Ramos (cell line): ENCODE measurements around the gene CACNG6.
"Not testable (repeated sequence)": the region's sequence is repeated elsewhere in the genome, so short reads cannot be mapped to it uniquely, and the experiment has no call there.

ENCODE experiments used
- in situ Hi-C: fragments of 300-500 bp; cut with MboI; formaldehyde crosslinking; loops from one replicate; pipeline ENCODE4 v1.14.3; 2022; ENCODE audit warnings: low sequenced_read_pairs; ENCODE audit not compliant: unreplicated experiment

The CACNG6 gene

DNA sequence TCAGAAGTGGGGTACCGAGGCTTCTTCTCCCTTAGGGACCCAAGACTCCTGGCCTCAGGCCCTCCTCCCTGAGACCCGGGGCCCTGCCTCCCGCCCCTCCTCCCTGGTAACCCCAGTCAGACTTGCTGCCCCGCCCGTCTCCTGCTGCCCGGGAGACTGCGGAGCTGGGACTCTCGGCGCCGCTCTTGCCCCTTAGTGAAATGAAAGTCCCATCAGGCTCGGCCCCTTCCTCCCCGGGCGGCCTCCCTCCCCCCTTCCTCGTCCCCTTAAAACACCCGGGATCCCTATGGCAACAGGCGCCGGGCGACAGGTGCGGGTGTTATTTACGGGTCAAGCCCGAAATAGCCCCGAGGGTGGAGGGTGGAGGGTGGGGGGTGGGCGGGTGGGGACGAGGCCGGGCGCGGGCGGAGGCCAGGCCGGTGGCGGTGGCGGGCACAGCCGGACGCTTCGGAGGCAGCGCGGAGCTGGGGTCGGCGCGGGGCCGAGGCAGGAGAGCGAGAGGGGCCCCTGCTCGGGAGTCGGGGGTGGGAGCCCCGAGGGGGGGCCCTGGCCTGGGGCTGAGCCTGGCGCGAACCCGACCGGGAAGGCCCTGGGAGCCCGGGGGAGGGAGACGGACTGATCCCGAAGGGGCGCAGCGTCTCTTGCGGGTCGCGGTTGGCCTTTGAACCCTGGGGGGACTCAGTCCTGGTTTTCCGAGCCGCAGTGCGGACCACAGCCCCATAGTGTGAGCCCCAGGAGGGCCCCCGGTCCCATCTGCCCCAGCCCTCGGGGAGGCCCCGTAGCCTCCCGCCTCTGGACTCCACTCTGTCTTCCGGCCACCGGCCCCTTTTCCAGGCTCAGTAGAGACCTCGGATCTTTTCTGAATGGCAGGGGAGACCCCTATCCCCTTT, at the start of gene CACNG6:
Gene CACNG6 (plus strand): TSS at position 414 of the 890 bp plus-strand sequence. CDS start 1,241 bp downstream, outside the sequence.
- in situ Hi-C loops: no loop called here

GRCh38 chr19:53942001-53942786, 49.2 kb upstream of the CACNG6 start:
- in situ Hi-C loops: no loop called here

- in situ Hi-C loops: no loop called here
Observed at GRCh38 chr19:53944416-53944815, 47.0 kb upstream of the CACNG6 start.

DNA sequence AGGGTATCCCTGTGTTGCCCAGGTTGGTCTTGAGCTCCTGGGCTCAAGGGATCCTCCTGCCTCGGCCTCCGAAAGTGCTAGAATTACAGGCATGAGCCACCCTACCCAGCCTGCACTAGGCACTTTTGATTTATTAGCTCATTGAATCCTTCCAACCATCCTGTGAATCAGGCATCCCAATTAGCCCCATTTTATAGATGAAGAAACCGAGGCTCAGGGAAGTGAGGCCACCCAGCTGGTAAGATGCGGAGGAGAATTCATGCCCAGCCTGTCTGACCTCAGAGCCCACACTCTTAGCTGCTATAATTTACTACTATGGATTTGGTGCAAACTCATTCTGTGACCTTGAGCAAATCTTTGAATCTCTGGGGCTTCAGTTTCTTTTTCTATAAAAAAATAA, 46.5 kb upstream of the CACNG6 start:
- in situ Hi-C loops: no loop called here

GRCh38 chr19:53945441-53945840, 46.0 kb upstream of the CACNG6 start:
- in situ Hi-C loops: no loop called here

- in situ Hi-C loops: no loop called here
Observed at GRCh38 chr19:53945998-53946397, 45.4 kb upstream of the CACNG6 start.

DNA sequence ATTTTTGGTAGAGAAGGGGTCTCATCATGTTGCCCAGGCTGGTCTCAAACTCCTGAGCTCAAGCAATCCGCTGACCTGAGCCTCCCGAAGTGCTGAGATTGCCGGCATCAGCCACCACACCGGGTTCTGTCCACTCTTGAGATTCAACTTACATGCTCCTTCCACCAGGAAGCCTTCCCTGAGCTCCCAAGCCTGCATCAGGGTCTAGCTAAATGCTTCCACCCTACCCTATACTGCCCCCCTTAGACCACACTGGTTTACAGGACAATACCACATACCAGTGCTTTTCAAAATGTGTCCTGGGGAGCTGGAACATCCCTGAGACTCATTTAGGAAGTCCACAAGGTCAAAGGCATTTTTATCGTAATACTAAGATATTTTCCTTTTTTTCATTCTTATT, 43.8 kb upstream of the CACNG6 start:
- in situ Hi-C loops: no loop called here

GRCh38 chr19:53948611-53949010, 42.8 kb upstream of the CACNG6 start:
- in situ Hi-C loops: not testable (repeated sequence)

DNA sequence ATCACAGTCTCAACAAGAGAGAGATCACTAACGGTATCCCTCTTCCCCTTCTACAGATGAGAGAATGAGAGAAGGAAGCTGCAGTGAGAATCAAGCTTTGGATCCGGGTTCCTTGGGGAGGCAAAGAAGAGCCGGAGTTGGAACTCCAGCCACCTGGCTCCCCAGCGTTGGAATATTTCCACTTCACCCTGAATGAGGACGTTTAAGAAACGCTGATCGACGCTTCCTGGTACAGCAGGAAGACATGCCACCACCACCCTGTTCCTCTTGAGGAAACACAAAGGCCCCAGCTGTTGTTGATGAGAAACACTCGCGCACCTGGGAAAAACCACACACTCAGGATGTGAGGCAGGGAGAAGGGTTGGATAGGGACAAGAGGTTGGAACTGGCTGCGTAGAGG, 40.0 kb upstream of the CACNG6 start:
- in situ Hi-C loops: no loop called here

DNA sequence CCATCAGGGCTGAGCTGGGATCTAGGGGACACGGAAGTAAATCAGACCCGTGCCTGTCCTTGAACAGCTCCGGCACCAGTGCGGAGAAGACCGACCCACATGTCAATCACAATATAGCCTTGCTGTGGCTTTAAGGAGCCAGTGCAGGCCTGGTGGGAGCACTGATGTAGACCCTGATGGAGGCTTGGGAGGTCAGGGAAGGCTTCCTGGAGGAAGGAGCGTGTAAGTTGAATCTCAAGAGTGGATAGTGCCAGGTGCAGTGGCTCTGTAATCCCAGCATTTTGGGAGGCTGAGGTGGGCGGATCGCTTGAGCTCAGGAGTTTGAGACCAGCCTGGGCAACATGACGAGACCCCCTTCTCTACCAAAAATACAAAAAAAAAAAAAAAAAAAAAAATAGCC, 39.5 kb upstream of the CACNG6 start:
- in situ Hi-C loops: no loop called here

GRCh38 chr19:53953383-53953782, 38.1 kb upstream of the CACNG6 start:
- in situ Hi-C loops: no loop called here

DNA sequence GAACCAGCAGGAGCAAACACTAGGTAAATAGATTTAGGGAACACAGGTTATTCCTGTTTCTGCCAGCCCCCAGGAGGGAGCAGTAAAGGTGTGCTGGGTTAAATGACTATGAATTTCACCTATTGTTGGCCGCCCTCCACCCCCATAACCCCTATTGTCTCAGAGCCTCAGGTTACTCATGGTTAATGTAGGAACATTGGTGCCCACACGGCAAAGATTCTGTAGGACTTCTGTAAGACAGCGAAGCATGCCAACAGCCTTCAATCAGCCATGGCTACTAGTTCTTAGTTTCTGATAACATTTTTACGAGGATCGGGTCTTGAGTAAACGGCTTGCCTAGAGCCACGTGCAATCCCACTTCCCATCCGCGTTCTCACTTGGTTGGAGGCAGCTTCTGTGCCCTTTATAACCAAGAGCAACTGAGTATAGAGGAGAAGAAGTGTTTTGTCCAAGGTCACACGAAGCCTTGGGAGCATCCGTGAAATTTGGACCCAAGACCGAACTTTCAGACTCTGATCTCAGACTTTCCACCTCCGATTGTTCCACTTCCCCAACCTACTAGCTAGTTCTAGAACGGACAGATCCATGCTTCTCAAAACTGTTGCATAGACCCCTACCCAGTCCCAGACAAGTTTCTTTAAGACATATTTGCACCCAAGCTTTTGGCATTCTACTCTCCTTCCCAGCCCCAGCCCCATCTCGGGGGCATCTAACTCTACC, 33.8 kb upstream of the CACNG6 start:
- in situ Hi-C loops: no loop called here

GRCh38 chr19:53958168-53958571, 33.3 kb upstream of the CACNG6 start:
- in situ Hi-C loops: no loop called here

DNA sequence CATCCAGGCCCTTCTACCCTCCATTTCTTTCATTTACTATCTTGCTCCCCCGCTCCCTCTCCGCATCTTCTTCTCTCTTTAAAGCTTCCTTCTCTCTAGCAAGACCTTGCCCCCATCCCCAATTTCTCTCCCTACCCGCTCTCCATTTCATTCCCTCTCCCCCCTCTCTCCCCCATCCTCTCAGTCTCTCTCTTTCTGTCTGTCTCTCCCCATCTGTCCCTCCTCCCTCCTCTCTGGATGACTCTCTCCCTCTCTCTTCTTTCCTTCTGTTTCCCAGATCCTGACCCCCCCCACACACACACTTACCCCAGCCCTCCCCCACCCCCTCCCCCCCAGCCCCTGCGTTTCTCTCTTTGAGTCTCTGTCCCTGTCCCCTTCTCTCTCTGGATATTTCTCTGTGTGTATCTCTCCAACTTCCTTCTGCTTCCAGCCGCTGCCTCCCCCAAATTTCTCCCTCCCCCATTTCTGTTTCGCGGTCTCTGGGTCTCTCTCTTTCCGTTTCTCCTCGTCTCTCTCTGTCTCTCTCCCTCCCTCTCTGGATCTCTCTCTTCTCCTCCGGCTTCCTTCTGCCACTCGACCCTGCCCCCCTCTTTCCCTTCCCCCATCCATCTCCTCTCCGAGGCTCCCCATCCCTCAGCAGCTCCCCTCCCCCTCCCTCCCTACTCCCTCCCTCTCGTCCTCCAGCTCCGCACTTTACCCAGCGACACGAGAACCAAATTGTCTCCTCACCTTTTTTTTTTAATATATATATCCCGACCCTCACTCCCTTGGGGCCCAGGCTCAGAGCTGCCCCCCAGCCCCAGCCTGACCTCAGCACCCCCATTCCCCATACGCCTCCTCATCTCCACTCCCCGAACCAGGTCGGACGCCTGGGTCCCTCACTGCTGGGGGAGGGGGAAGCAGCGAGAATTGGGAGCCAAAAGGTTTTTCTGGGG, 32.3 kb upstream of the CACNG6 start:
- in situ Hi-C loops: no loop called here

DNA sequence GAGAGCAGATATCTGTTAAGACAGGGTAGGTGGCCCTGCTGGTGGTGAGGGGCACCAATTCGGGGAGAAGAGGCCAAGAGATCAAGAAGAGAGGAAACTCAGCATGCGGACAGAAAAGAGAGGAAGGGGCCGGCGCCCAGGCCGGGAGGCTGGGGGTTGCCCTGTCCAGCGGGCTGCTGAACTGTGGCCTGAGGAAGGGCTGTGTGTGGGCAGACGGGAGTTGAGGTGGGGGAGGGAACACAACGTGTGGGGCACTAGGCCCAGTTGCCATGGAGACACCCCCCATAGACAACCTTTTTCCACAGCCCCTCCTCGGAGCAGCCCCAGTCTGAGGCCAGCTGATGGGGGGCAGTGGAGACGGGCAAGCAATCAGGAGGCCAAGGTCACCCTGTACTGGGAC, 31.2 kb upstream of the CACNG6 start:
- in situ Hi-C loops: no loop called here

DNA sequence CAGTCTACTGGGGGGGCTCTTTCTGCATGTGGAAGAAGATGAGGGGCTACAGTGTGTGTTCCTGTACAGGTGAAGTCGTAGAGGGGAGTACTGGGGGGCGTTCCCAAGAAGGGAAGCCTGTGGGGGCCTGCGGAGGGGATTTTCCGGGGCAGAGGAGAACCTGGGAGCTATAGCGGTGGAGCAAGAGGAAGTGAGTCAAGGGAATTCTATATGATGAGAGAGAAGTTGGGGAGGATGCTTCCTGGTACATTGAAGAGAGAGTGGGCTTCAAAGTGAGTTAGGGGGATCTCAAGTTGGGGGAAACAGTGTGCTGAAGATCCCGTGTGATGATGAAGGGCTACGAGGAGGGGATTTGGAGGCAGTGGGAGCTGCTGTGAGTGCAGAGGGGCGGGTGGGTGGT, 30.6 kb upstream of the CACNG6 start:
- in situ Hi-C loops: no loop called here

- in situ Hi-C loops: no loop called here
Observed at GRCh38 chr19:53961523-53962356, 29.7 kb upstream of the CACNG6 start.

- in situ Hi-C loops: no loop called here
Observed at GRCh38 chr19:53962887-53963431, 28.5 kb upstream of the CACNG6 start, which contains the start of gene CACNG8. Gene CACNG8 (plus strand): TSS chr19:53962937.
